Activated CD4-positive, alpha-beta T cell treated with anti-CD3 and anti-CD28 coated beads, Interleukin-2, amount 10 ng/mL, durations not matched to agents 24 days and 14 days (primary cell): Measurements from ENCODE around the gene HS3ST2. TPM values are rescaled to one million over a fixed set of nuclear protein-coding genes. Genes with fewer than 3 reads are reported as not detected.
"Not testable (repeated sequence)": the region's sequence is repeated elsewhere in the genome, so short reads cannot be mapped to it uniquely, and the experiment has no call there.

Experiments
- DNase-seq: peaks from one replicate; pipeline ENCODE4 v3.0.0; 2022
- H3K27ac Mint-ChIP-seq: one replicate; pipeline ENCODE4 v1.8.0; 2022; ENCODE audit warnings: mild to moderate bottlenecking, mixed read lengths
- H3K27me3 Mint-ChIP-seq: one replicate; pipeline ENCODE4 v1.8.0; 2022; ENCODE audit warnings: mixed read lengths
- H3K36me3 Mint-ChIP-seq: one replicate; pipeline ENCODE4 v1.8.0; 2022; ENCODE audit warnings: low read depth, mild to moderate bottlenecking, mixed read lengths
- H3K4me1 Mint-ChIP-seq: one replicate; pipeline ENCODE4 v1.8.0; 2021; ENCODE audit warnings: mixed read lengths
- H3K4me3 Mint-ChIP-seq: one replicate; pipeline ENCODE4 v1.8.0; 2022; ENCODE audit warnings: mild to moderate bottlenecking, moderate library complexity, mixed read lengths
- H3K9me3 Mint-ChIP-seq: one replicate; pipeline ENCODE4 v1.8.0; 2021; ENCODE audit warnings: mixed read lengths
- intact Hi-C: fragments of 100-400 bp; cut with micrococcal nuclease; formaldehyde crosslinking; loops from one replicate; pipeline ENCODE4 v1.15.1; 2023
- total RNA-seq: library from RNA; stranded (reverse); gene quantifications from 2 replicates; pipeline ENCODE4 v1.2.3, GENCODE V29; 2022

Gene HS3ST2
- total RNA-seq, 1 donor from 2014 or later, result not detected

- H3K36me3 Mint-ChIP-seq, H3K4me3 Mint-ChIP-seq, H3K9me3 Mint-ChIP-seq, H3K27me3 Mint-ChIP-seq, DNase-seq, intact Hi-C loops, H3K27ac Mint-ChIP-seq, H3K4me1 Mint-ChIP-seq: not testable (repeated sequence)
Measured at GRCh38 chr16:22939744-22940363, 125.9 kb downstream of the HS3ST2 start.

- Mint-ChIP-seq H3K36me3 (no peaks in the 10 kb centered on the region), H3K9me3 (no peaks in the 10 kb centered on the region), H3K4me1 (no peaks in the 10 kb centered on the region), H3K27ac (no peak overlapping the region), H3K27me3 (peaks cover 20% of the 10 kb centered on the region), H3K4me3 (no peak overlapping the region)
- intact Hi-C loops, result no loop called here
- no peak for DNase-seq
Measured at GRCh38 chr16:22941970-22942501, 128.1 kb downstream of the HS3ST2 start.

DNA sequence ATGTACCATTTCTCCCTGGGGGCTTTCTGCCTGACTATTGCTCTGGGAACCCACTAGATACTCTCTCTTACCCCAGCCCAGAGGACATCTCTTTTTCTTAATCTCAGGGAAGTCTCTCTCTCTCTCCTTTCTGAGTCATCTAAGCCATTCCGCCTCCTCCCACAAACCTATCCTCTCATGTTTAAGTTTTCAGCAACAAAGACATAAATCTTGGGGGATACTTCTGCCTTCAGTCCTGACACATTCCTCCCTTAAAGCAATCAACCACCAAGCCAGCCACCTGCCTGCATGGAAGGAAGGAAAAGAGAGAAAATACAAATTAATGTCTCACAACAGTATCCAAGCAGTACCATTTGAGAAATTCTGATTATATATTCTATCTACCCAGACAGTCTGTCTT lies 128.8 kb downstream of the HS3ST2 start:
- no peak for DNase-seq
- no peak overlapping the region for H3K27ac Mint-ChIP-seq
- no peaks in the 10 kb centered on the region for H3K9me3 Mint-ChIP-seq
- no peaks in the 10 kb centered on the region for H3K4me1 Mint-ChIP-seq
- intact Hi-C loops, result no loop called here
- no peaks in the 10 kb centered on the region for H3K36me3 Mint-ChIP-seq
- H3K4me3 Mint-ChIP-seq, result no peak overlapping the region
- H3K27me3 Mint-ChIP-seq, result peaks cover 27% of the 10 kb centered on the region

DNA sequence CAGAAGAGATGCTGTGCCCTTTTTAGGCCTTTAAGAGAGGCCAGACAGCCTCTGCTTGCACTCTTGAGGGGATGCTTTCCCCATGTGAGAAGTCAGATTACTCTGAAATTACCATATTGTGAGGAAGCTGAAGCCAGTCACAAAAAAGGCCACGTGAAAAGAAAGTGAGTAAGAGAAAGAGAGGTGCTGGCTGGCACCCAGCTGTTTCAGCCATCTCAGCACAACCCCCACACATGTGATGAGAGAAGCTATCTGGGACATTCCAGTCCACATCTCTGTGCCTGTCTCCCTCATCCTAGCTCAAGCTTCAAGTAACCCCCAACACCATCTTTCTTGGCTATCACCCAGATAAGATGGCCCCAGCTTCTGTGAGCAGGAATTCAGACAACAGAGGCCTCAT lies 131.4 kb downstream of the HS3ST2 start:
- intact Hi-C loops, result no loop called here
- peaks cover 37% of the 10 kb centered on the region for H3K27me3 Mint-ChIP-seq
- H3K36me3 Mint-ChIP-seq, result no peaks in the 10 kb centered on the region
- H3K9me3 Mint-ChIP-seq, result no peaks in the 10 kb centered on the region
- no peak for DNase-seq
- no peak overlapping the region for H3K27ac Mint-ChIP-seq
- peaks cover 5% of the 10 kb centered on the region for H3K4me1 Mint-ChIP-seq
- H3K4me3 Mint-ChIP-seq, result no peak overlapping the region

DNA sequence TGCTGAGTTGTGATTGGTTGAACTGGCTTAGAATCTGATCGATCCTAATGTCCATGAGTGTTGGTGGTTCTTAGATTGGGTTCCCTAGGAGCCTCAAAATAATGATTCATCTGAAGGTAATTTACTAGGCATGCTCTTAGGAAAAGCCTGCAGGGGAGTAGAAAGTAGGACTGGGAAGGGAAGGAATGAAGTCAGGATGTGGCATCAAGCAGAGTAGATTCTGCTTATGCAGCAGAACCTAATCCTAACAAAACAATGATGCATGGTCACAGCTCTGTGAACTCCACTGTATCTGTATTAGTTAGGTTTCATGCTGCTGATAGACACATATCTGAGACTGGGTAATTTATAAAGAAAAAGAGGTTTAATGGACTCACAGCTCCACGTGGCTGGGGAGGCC lies 132.5 kb downstream of the HS3ST2 start:
- Mint-ChIP-seq H3K27ac (no peak overlapping the region), H3K4me3 (no peak overlapping the region), H3K4me1 (peaks cover 5% of the 10 kb centered on the region), H3K9me3 (no peaks in the 10 kb centered on the region), H3K36me3 (no peaks in the 10 kb centered on the region), H3K27me3 (peaks cover 37% of the 10 kb centered on the region)
- DNase-seq, result no peak
- intact Hi-C loops, result no loop called here

DNA sequence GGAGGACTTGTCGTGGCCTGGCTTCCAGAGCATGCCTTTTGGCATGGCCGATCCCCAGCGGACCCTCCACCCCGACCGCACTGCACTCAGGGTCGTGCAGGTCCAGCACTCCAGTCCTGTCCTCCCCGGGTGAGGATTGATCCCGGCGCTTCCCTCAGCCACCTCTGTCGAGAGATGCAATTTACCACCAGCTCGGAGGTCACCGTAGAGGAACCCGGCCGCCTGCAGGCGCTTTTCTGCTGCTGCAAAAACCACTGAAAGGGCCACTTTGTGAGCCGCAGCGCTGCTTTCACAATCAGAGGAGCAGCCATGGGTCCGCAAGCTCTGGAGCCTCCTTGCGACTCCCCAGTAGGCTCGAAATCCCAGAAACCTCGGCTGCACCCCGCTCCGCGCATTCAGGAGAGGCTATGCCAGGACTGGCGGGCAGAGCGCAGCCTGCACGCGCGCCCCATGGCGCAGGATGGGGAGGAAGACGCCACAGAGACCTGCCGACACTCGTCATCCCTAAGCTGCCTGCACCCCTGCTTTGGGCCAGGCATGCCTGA lies 134.2 kb downstream of the HS3ST2 start:
- H3K27me3 Mint-ChIP-seq, result peaks cover 37% of the 10 kb centered on the region
- peaks cover 5% of the 10 kb centered on the region for H3K4me1 Mint-ChIP-seq
- intact Hi-C loops, result no loop called here
- DNase-seq, result no peak
- H3K4me3 Mint-ChIP-seq, result no peak overlapping the region
- no peak overlapping the region for H3K27ac Mint-ChIP-seq
- no peaks in the 10 kb centered on the region for H3K9me3 Mint-ChIP-seq
- H3K36me3 Mint-ChIP-seq, result no peaks in the 10 kb centered on the region

- H3K9me3 Mint-ChIP-seq, result no peaks in the 10 kb centered on the region
- H3K4me3 Mint-ChIP-seq, result no peak overlapping the region
- peaks cover 5% of the 10 kb centered on the region for H3K4me1 Mint-ChIP-seq
- peak; percentile 85 for DNase-seq
- H3K27ac Mint-ChIP-seq, result no peak overlapping the region
- no peaks in the 10 kb centered on the region for H3K36me3 Mint-ChIP-seq
- intact Hi-C loops, result no loop called here
- H3K27me3 Mint-ChIP-seq, result peaks cover 34% of the 10 kb centered on the region
Measured at GRCh38 chr16:22948603-22949368, 134.8 kb downstream of the HS3ST2 start.

GRCh38 chr16:22955461-22956070 lies 141.6 kb downstream of the HS3ST2 start:
- Mint-ChIP-seq H3K27ac (no peak overlapping the region), H3K36me3 (no peaks in the 10 kb centered on the region)
- no peak for DNase-seq

GRCh38 chr16:22961206-22961605 lies 147.2 kb downstream of the HS3ST2 start:
- intact Hi-C loops, result no loop called here
- no peaks in the 10 kb centered on the region for H3K9me3 Mint-ChIP-seq
- no peak for DNase-seq
- peaks cover 20% of the 10 kb centered on the region for H3K27me3 Mint-ChIP-seq
- H3K4me1 Mint-ChIP-seq, result no peaks in the 10 kb centered on the region
- H3K4me3 Mint-ChIP-seq, result no peak overlapping the region
- no peak overlapping the region for H3K27ac Mint-ChIP-seq
- H3K36me3 Mint-ChIP-seq, result no peaks in the 10 kb centered on the region

More at GRCh38 chr16:22955461-22956070, 141.6 kb downstream of the HS3ST2 start:
- no peaks in the 10 kb centered on the region for H3K9me3 Mint-ChIP-seq
- H3K4me1 Mint-ChIP-seq, result no peaks in the 10 kb centered on the region
- H3K27me3 Mint-ChIP-seq, result peaks cover 12% of the 10 kb centered on the region
- intact Hi-C loops, result no loop called here
- H3K4me3 Mint-ChIP-seq, result no peak overlapping the region

- no peaks in the 10 kb centered on the region for H3K36me3 Mint-ChIP-seq
Measured at GRCh38 chr16:22962905-22963304, 148.9 kb downstream of the HS3ST2 start.

More at GRCh38 chr16:22962905-22963304, 148.9 kb downstream of the HS3ST2 start:
- intact Hi-C loops, result no loop called here
- Mint-ChIP-seq H3K27ac (no peak overlapping the region), H3K27me3 (peaks cover 13% of the 10 kb centered on the region), H3K9me3 (no peaks in the 10 kb centered on the region), H3K4me3 (no peak overlapping the region), H3K4me1 (no peaks in the 10 kb centered on the region)
- DNase-seq, result no peak
